HG03196 (cell line): Measurements from ENCODE around the gene CNTN4.

ENCODE experiments used
- ATAC-seq: cut with Tn5 transposase; IDR thresholded peaks from one replicate; pipeline ENCODE4 v1.9.1; 2021; ENCODE audit not compliant: unreplicated experiment

Gene CNTN4

GRCh38 chr3:2261747-2262146, 163.1 kb downstream of the CNTN4 start:
- ATAC-seq: no peak

GRCh38 chr3:2262204-2262603, 163.5 kb downstream of the CNTN4 start:
- ATAC-seq: no peak

GRCh38 chr3:2266606-2267005, 167.9 kb downstream of the CNTN4 start:
- no peak for ATAC-seq

- ATAC-seq: no peak
These were observed 170.1 kb downstream of the CNTN4 start for GRCh38 chr3:2268779-2269178.

- ATAC-seq: no peak
These were observed 175.9 kb downstream of the CNTN4 start for GRCh38 chr3:2274526-2274925.

- no peak for ATAC-seq
These were observed 185.2 kb downstream of the CNTN4 start for GRCh38 chr3:2283818-2284217.

GRCh38 chr3:2300938-2301337, 202.3 kb downstream of the CNTN4 start:
- no peak for ATAC-seq

- no peak for ATAC-seq
These were observed 202.7 kb downstream of the CNTN4 start for GRCh38 chr3:2301361-2301760.

GRCh38 chr3:2303566-2303965, 204.9 kb downstream of the CNTN4 start:
- ATAC-seq: no peak

GRCh38 chr3:2311022-2311421, 212.4 kb downstream of the CNTN4 start:
- ATAC-seq: no peak

GRCh38 chr3:2317521-2317920, 218.9 kb downstream of the CNTN4 start:
- no peak for ATAC-seq

- ATAC-seq: no peak
These were observed 236.3 kb downstream of the CNTN4 start for GRCh38 chr3:2334921-2335320.

- ATAC-seq: no peak
These were observed 244.5 kb downstream of the CNTN4 start for GRCh38 chr3:2343031-2343682.

GRCh38 chr3:2352134-2352762, 253.6 kb downstream of the CNTN4 start:
- no peak for ATAC-seq

- no peak for ATAC-seq
These were observed 256.0 kb downstream of the CNTN4 start for GRCh38 chr3:2354702-2355101.

GRCh38 chr3:2356298-2356950, 257.8 kb downstream of the CNTN4 start:
- no peak for ATAC-seq

- ATAC-seq: no peak
These were observed 262.1 kb downstream of the CNTN4 start for GRCh38 chr3:2360815-2361214.

GRCh38 chr3:2362122-2362521, 263.5 kb downstream of the CNTN4 start:
- ATAC-seq: no peak

GRCh38 chr3:2363854-2364253, 265.2 kb downstream of the CNTN4 start:
- ATAC-seq: no peak

GRCh38 chr3:2370317-2370716, 271.7 kb downstream of the CNTN4 start:
- ATAC-seq: no peak

GRCh38 chr3:2372306-2372705, 273.6 kb downstream of the CNTN4 start:
- no peak for ATAC-seq

GRCh38 chr3:2375376-2375775, 276.7 kb downstream of the CNTN4 start:
- no peak for ATAC-seq
